NCI-H774 (cell line): Measurements from ENCODE around the gene KRTAP12-3.

Source experiments
- DNase-seq: peaks from one replicate; lab custom pipeline; 2025; lab: John Stamatoyannopoulos, UW

KRTAP12-3 gene

GRCh38 chr21:44702973-44703730, 45.4 kb downstream of the KRTAP12-3 start:
- DNase-seq, result peak; percentile 4

DNA sequence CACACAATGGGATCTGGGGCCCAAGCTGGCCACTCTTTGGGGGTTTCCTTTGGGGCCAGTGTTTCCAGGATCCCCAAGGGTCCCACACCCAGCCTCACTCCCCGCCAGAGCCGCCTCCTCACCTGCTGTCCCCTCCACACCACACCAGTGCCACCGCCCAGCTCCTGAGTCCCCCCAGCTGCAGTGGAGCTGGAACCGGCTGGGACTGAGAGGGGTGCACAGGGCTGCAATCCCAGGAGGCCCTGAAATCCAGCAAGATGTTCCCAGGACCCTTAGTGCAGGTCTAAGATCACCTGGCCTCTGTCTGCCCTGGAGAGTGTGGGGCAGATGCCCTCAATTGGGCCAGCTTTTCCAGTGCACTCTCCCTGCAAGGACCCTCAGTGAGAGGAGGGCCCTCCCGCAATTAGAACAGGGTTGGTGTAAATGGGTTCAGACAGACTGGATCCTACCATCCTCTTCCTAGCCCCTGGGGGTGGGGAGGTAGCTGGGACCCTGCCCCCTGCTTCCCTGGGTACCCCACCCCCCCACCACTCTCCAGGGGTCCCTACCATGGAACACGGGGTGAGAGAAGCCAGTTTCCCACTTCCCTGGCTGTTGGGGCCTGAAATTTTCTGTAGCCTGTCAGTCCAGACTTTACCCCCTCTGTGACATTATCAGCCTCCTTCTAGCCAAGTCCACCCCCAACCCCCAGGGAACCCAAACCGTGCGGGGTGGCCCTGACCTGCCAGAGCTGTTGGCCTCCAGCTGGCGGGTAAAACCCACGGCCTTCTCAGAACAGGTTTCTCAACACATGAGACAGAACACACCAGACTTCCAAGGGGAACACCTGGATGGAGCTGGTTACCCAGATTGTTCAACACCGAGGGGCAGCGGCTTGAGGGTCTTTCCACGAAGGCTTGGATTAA, 46.3 kb downstream of the KRTAP12-3 start:
- no peak for DNase-seq

DNA sequence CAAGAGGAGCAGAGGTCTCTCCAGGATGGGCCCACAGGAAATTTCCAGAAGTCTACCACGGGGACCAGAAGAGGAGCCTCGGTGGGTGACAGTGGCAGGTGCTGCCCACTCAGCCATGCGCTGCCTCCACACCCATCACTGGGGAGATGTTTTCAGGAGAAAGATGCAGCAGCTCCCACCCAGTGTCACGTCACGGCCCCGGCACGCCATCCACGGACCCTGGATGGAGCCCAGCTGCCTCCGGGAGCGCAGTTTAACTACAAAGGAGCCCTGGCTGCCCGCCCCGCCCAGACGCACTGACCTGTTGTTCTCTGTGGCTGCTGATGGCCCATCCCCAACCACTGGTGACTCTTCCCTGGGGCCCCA, 46.9 kb downstream of the KRTAP12-3 start:
- DNase-seq, result no peak

DNA sequence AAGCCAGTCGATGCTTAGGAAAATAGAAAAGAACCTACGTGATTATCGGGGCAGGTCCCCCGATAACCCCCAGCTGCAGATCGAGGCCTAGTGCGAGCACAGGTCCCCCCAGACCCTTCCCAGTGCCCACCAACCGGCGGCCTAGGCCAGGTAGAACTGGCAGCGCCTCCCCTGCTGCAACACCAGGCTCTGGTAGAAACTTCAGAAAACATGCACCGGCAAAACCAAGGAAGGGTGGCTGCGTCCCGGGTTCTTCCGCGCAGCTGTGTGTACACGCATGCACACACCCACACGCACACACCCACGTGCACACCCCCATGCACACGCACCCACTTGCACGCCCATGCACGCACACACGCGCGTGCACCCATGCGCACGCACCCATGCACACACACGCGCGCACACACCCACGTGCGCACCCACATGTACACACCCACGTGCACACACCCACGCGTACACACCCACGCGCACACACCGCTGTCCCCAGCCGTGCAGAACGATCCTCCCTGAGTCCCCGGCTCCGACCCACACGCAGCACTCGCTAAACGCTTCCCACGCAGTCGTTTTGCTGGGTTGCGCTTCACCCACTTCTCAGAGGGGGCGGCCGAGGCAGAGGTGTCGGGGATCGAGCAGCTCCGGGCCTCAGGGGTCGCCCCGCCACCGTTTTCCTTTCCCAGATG, 48.4 kb downstream of the KRTAP12-3 start:
- DNase-seq, result no peak

DNA sequence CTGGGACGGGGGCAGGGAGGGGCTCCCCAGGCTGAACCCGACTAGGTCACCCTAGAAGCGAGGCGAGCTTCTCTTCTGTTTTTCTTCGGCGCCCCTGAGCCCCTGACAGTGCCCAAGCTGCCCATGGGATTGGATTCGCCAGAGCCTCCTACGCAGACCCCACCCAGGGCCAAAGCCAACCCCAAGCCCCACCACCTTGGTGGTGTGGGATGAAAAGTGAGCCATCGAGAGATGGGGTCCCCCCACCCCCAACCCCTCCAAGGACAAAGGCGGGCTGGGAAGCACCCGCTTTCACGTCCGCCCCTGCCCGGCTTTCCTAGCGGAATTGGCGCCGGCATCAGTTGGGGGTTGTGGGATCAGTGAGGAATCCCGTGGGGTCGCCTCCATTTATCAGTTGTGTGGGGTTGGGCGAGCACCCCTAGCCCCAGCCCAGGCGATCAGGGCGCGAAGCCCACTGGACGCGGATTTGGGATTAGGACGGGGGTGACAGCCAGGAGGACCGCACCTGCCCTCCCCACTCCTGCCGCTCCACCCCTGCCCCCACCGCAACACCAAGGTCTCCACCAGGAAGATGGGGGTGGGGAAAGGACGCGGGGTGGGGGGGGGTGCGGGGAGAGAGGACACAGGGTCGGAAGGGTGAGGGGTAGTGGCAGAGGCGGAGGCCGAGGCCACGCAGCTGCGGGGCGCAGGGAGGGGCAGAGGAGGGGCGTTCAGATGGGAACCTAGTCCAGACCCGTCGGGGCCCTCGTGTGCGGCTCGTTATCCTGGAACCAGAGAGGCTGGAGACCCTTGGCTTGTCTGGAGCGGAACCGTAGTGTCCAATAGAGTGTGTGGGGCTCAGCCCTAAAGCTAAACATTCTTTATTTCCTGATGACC, 49.2 kb downstream of the KRTAP12-3 start:
- no peak for DNase-seq
